Gastrocnemius medialis (tissue), 4 donors: ENCODE data around the gene DPP3.

Source experiments
- CTCF ChIP-seq, 5 experiments: fragments of 450-650 bp in 3 of 5; fragments of 200-600 bp in 2 of 5; sonication (generic) in 2 of 5; IDR thresholded peaks in 4 of 5; conservative IDR thresholded peaks in 1 of 5; 1 replicate in 4 of 5; 2 replicates in 1 of 5; pipeline ENCODE4 v1.5.1; 2016 to 2019; ENCODE audit warnings: antibody characterized with exemption in 5 of 5, mild to moderate bottlenecking in 3 of 5, moderate library complexity in 3 of 5
- POLR2A ChIP-seq, 2 donors: fragments of 450-650 bp; IDR thresholded peaks; one replicate each; pipeline ENCODE4 v1.6.1; 2017; ENCODE audit warnings: antibody characterized with exemption in 2 of 2, mild to moderate bottlenecking in 2 of 2, moderate library complexity in 2 of 2

- TF ChIP-seq CTCF (IDR thresholded peaks at IDR 0.05 in 4 of 5, conservative IDR thresholded peaks at IDR 0.05 in 1 of 5) (no peak), POLR2A (IDR thresholded peaks at IDR 0.05) (no peak)
These were observed 17.3 kb upstream of the DPP3 start for GRCh38 chr11:66462911-66463310.
